ENCODE results near the gene KIF14.
"Not testable (repeated sequence)": the region's sequence is repeated elsewhere in the genome, so short reads cannot be mapped to it uniquely, and the experiment has no call there.

Gene KIF14

GRCh38 chr1:200525090-200525987 lies 95.2 kb downstream of the KIF14 start:
- no peak overlapping the region for H3K27ac ChIP-seq (ENCODE audit: low read depth, low read length)
- no peak overlapping the region for H3K4me2 ChIP-seq (ENCODE audit: low read depth, low read length, poor library complexity, severe bottlenecking)
- H3K9me3 ChIP-seq (ENCODE audit: insufficient read depth, low read length): no peaks in the 10 kb centered on the region
- H3K9ac ChIP-seq (ENCODE audit: low read length): no peak overlapping the region
- H4K20me1 ChIP-seq (ENCODE audit: low read depth, low read length): no peaks in the 10 kb centered on the region
- no peaks in the 10 kb centered on the region for H3K9me2 ChIP-seq (replicated peaks; ENCODE audit: insufficient read depth, low read length)
- H2AFZ ChIP-seq (ENCODE audit: low read depth, low read length, severe bottlenecking): no peak overlapping the region
- H3K27me3 ChIP-seq (ENCODE audit: low read length): no peaks in the 10 kb centered on the region
- no peaks in the 10 kb centered on the region for H3F3A ChIP-seq (ENCODE audit: insufficient read depth)
- H3K36me3 ChIP-seq (ENCODE audit: low read length): no peaks in the 10 kb centered on the region
- H3K79me2 ChIP-seq (ENCODE audit: insufficient read depth, low read length): no peaks in the 10 kb centered on the region
- H3K4me3 ChIP-seq (ENCODE audit: insufficient read depth, low read length, poor library complexity, severe bottlenecking): no peak overlapping the region
- TF ChIP-seq CTCF (IDR thresholded peaks at IDR 0.05; ENCODE audit: insufficient read depth, low read length, poor library complexity, severe bottlenecking): no peak
- TF ChIP-seq EZH2phosphoT487 (conservative IDR thresholded peaks at IDR 0.05; ENCODE audit: low read length): no peak

GRCh38 chr1:200524551-200524950 lies 96.0 kb downstream of the KIF14 start:
- H3K4me3 ChIP-seq (ENCODE audit: insufficient read depth, low read length, poor library complexity, severe bottlenecking); H3K27me3 ChIP-seq (ENCODE audit: low read length); H3K36me3 ChIP-seq (ENCODE audit: low read length); H3K9me2 ChIP-seq (replicated peaks; ENCODE audit: insufficient read depth, low read length); H3F3A ChIP-seq (ENCODE audit: insufficient read depth); H2AFZ ChIP-seq (ENCODE audit: low read depth, low read length, severe bottlenecking); H3K27ac ChIP-seq (ENCODE audit: low read depth, low read length); H3K9me3 ChIP-seq (ENCODE audit: insufficient read depth, low read length); H3K9ac ChIP-seq (ENCODE audit: low read length); H3K4me2 ChIP-seq (ENCODE audit: low read depth, low read length, poor library complexity, severe bottlenecking); H4K20me1 ChIP-seq (ENCODE audit: low read depth, low read length); H3K79me2 ChIP-seq (ENCODE audit: insufficient read depth, low read length): not testable (repeated sequence)

GRCh38 chr1:200524092-200524491 lies 96.5 kb downstream of the KIF14 start:
- no peaks in the 10 kb centered on the region for H3K9me2 ChIP-seq (replicated peaks; ENCODE audit: insufficient read depth, low read length)
- H2AFZ ChIP-seq (ENCODE audit: low read depth, low read length, severe bottlenecking): no peak overlapping the region
- no peak overlapping the region for H3K9ac ChIP-seq (ENCODE audit: low read length)
- no peaks in the 10 kb centered on the region for H3K27me3 ChIP-seq (ENCODE audit: low read length)
- H3K27ac ChIP-seq (ENCODE audit: low read depth, low read length): no peak overlapping the region
- TF ChIP-seq CTCF (IDR thresholded peaks at IDR 0.05; ENCODE audit: insufficient read depth, low read length, poor library complexity, severe bottlenecking) (no peak), EZH2phosphoT487 (conservative IDR thresholded peaks at IDR 0.05; ENCODE audit: low read length) (no peak)
- H3K4me3 ChIP-seq (ENCODE audit: insufficient read depth, low read length, poor library complexity, severe bottlenecking): no peak overlapping the region
- H3K9me3 ChIP-seq (ENCODE audit: insufficient read depth, low read length): no peaks in the 10 kb centered on the region
- H4K20me1 ChIP-seq (ENCODE audit: low read depth, low read length): no peaks in the 10 kb centered on the region
- no peaks in the 10 kb centered on the region for H3F3A ChIP-seq (ENCODE audit: insufficient read depth)
- H3K4me2 ChIP-seq (ENCODE audit: low read depth, low read length, poor library complexity, severe bottlenecking): no peak overlapping the region
- no peaks in the 10 kb centered on the region for H3K79me2 ChIP-seq (ENCODE audit: insufficient read depth, low read length)
- no peaks in the 10 kb centered on the region for H3K36me3 ChIP-seq (ENCODE audit: low read length)

- Histone ChIP-seq H3K27me3 (ENCODE audit: low read length) (no peaks in the 10 kb centered on the region), H3K9me3 (ENCODE audit: insufficient read depth, low read length) (no peaks in the 10 kb centered on the region), H3K9ac (ENCODE audit: low read length) (no peak overlapping the region), H3K9me2 (replicated peaks; ENCODE audit: insufficient read depth, low read length) (no peaks in the 10 kb centered on the region), H4K20me1 (ENCODE audit: low read depth, low read length) (no peaks in the 10 kb centered on the region), H3F3A (ENCODE audit: insufficient read depth) (no peaks in the 10 kb centered on the region), H3K4me3 (ENCODE audit: insufficient read depth, low read length, poor library complexity, severe bottlenecking) (no peak overlapping the region), H3K79me2 (ENCODE audit: insufficient read depth, low read length) (no peaks in the 10 kb centered on the region), H2AFZ (ENCODE audit: low read depth, low read length, severe bottlenecking) (no peak overlapping the region), H3K27ac (ENCODE audit: low read depth, low read length) (no peak overlapping the region), H3K36me3 (ENCODE audit: low read length) (no peaks in the 10 kb centered on the region), H3K4me2 (ENCODE audit: low read depth, low read length, poor library complexity, severe bottlenecking) (no peak overlapping the region)
- no peak for TF ChIP-seq EZH2phosphoT487 (conservative IDR thresholded peaks at IDR 0.05; ENCODE audit: low read length)
- TF ChIP-seq CTCF (IDR thresholded peaks at IDR 0.05; ENCODE audit: insufficient read depth, low read length, poor library complexity, severe bottlenecking): no peak
These were observed 99.8 kb downstream of the KIF14 start for GRCh38 chr1:200520735-200521134.
